GM20431 (cell line): ENCODE results near the gene CCDC71L.

Experiments
- in situ Hi-C: fragments of 300-500 bp; cut with MseI, MboI; formaldehyde crosslinking; loops from one replicate; pipeline ENCODE4 v1.15.0; 2020; ENCODE audit warnings: low sequenced_read_pairs; ENCODE audit not compliant: unreplicated experiment

CCDC71L gene

DNA sequence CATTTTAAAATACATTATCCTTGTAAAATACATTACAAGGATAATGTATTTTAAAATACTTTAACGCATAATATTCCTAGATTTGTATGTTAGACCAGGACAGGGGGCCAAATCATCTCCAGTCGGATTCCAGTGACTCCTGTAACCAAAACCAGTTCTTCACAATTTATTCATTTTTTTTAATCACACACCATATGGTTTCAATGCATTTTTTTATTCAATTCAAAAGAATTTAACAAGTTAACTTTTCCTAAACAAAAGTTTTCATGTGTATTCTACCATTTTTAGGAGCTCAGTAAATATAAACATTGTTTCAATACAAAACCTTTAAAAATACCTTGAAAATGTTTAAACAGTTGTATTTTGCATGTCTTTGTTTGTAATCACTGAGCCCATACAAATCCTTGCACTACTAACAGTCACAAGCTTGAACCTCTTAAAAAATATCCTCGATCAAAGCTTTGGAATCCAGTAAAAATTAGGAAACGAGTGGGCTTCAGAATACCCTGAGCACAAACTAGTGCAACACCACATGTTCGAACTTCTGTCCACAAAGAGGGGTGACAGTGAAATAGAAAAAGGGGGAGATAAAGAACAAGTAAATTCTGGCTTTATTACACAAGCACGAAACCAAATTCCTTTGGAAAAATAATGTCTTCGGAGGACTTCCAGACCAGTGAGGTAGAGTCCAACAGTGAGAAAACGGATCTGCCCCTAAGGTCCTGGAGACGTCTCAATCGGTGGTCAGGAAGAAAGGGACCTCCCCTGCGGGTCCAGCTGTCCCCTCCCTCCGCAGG is 1.6 kb downstream of the CCDC71L start:
- in situ Hi-C loops: no loop called here

DNA sequence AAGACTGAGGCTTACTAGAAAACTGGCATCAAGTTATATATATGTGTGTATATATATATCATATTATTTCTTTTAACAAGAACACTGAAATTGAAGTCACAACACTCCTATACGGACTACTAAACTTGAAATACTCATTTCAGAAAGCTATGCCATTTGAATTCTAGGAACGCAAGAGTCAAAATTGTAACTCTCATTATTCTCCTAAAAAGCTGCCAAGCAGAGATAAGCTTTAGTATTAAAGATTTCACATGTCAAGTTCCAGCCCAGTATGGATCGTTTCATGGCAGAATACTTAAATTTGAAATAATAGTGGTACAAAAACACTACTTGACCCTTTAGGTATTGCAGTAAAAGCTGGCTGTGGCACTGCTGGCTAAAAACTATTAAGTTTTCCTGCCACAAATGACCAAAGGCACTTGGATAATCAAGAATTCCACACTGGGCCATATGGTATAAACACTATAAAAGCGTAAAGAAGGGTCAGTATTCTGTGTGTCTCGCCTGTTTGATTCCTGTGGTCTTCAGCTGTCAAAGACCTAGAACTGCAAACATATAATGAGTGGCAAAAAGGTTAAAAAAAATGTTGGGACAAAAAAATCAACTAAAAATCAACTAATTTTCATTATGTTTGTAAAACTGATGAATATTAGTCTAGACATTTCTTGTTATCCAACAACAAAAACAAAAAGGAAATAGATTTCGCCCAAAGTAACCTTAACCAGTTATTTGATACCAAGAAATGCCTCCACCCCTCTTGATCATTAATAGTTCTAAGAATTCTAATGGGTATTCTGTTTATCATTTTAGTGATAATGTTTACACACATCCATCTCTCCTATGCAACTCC is 2.4 kb downstream of the CCDC71L start:
- in situ Hi-C loops: no loop called here

- in situ Hi-C loops: no loop called here
These were observed 3.6 kb downstream of the CCDC71L start for GRCh38 chr7:106657085-106657991.

GRCh38 chr7:106655703-106656498 is 5.1 kb downstream of the CCDC71L start:
- in situ Hi-C loops: no loop called here

- in situ Hi-C loops: no loop called here
These were observed 7.5 kb downstream of the CCDC71L start for GRCh38 chr7:106653488-106653887.

- in situ Hi-C loops: no loop called here
These were observed 8.0 kb downstream of the CCDC71L start for GRCh38 chr7:106652909-106653308.

DNA sequence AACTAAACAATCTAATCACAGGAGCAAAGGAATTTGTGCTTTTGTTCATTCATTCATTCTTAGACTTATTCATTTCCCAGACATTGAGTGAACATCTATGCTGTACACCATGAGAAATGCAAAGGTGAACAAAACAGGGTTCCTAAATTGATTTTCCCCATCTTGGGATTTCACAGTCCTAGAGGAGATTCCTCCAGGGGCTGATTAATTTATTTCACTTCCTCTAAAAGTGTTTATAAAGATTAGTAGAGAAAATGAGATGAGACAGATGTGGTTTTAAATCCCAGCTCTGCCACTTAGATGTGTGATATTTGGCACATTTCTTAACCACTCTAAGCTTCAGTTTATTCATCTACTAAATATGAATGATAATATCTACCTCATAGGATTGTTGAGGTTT is 8.9 kb downstream of the CCDC71L start:
- in situ Hi-C loops: no loop called here

GRCh38 chr7:106646256-106646655 is 14.7 kb downstream of the CCDC71L start:
- in situ Hi-C loops: no loop called here

- in situ Hi-C loops: no loop called here
These were observed 16.0 kb downstream of the CCDC71L start for GRCh38 chr7:106644999-106645398.

- in situ Hi-C loops: no loop called here
These were observed 17.6 kb downstream of the CCDC71L start for GRCh38 chr7:106643216-106644000.

DNA sequence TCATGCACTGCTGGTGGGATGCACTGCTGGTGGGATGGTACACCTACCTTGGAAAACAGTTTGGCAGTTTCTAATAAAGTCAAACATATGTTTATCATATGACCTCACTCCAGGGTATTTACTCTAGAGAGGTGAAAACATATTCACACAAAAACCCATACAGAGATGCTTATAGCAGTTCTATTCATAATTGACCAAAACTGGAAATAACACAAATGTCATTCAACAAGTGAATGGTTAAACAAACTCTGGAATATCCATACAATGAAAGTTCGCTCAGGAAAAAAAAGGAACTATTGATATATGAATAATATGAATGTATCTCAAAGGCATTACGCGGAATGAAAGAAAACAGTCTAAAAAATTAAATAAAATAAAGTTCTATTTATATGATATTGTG is 19.5 kb downstream of the CCDC71L start:
- in situ Hi-C loops: no loop called here

DNA sequence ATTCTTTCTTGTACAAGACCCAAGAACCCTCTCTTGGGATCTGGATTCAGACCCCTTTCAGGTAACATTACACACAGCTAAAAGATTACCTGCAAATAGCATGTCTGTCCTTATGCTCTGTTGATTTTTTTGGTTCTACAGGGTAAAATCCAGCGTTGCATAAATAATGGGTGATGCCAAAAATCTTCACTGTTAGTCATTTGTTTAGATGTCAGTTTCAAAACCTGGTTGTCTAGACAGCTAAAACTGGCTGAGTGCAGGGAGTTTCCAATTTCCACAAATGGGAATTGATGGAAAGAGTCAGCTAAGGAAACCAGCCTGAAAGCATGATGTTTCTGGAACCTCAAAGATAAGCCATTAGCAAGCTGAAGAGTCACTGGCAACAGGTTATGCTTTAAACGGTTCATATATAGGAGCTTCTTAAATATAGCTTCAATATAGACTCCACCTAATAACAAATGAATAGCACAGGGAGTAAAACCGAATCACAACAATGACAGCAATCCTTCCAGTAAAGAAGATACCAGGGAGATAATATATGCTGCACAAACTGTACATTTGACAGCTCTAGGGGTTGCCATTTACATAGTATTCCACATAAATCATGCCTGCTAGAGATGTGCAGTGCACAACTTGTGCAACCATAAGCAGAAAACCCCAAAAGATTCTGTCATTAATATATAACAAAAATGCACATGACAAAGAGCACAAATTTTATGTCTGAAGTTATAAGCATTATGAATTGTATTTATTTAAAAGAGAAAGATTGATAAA is 20.4 kb downstream of the CCDC71L start:
- in situ Hi-C loops: no loop called here

DNA sequence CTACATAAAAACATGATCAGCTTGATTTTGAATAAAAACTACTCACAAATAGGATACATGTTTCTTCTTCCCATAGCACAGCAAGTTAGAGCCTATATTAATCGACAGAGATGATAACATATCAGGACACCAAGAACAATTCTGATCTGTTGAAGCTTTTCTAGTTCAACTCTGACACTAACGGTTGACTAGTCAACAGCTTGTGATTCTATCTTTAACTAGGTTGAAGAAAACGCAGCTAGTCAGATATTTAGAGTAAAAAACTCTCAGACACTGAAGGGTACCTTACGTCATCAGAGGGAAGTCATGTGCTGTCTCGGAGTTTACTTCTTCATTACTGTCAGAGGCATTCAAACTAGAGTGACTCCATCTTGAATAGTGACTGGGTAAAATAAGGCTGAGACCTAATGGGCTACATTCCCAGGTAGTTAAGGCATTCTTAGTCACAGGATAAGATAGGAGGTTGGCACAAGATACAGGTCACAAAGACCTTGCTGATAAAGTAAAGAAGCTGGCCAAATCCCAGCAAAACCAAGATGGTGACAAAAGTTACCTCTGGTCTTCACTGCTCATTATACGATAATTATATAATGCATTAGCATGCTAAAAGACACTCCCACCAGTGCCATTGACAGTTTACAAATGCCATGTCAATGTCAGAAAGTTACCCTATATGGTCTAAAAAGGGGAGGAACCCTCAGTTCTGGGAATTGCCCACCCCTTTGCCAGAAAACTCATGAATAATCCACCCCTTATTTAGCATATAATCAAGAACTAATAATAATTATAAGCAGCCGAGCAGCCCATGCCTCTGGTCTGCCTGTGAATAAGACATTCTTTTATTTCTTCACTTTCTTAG is 21.3 kb downstream of the CCDC71L start:
- in situ Hi-C loops: no loop called here

DNA sequence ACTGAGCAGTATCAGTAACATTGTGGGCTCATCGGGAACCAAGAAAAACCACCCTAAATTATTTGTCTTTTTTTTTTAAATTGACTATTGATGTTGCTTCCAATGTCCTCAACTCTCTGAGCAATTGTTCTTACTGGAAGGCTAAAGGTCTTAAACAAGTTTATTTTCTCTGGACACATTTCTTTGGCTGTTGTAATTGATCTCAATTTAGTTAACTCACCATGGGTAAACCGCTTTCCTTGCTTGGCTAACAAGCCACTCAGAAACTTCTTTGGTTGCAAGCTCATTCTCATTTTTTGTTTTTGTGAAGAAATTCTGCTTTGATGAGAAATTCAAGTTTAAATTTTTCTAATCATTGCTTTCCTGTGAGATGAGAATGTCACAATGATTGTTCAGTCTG is 25.5 kb downstream of the CCDC71L start:
- in situ Hi-C loops: no loop called here

- in situ Hi-C loops: no loop called here
These were observed 26.0 kb downstream of the CCDC71L start for GRCh38 chr7:106634958-106635357.

DNA sequence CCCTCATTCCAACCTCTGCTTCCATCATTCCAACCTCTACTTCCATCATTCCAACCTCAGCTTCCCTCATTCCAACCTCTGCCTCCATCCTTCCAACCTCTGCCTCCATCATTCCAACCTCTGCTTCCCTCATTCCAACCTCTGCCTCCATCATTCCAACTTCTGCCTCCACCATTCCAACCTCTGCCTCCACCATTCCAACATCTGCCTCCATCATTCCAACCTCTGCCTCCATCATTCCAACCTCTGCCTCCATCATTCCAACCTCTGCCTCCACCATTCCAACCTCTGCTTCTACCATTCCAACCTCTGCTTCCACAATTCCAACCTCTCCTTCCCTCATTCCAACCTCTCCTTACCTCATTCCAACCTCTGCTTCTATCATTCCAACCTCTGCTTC is 30.3 kb downstream of the CCDC71L start:
- in situ Hi-C loops: no loop called here

GRCh38 chr7:106629516-106629915 is 31.4 kb downstream of the CCDC71L start:
- in situ Hi-C loops: no loop called here
